ENCODE measurements around the gene TMEM163. TPM values are rescaled to one million over a fixed set of nuclear protein-coding genes. Genes with fewer than 3 reads are reported as not detected.

The TMEM163 gene
- total and polyA plus RNA-seq, 8 donors, result 0.58 to 16.7 (median 3.2) TPM; not detected in 1

- WGBS, 5 donors, result 57 to 86% (median 70%) methylated on average over 2 of the region's 2 CpGs
- H3K27me3 ChIP-seq, result no peaks in the 10 kb centered on the region
- no peaks in the 10 kb centered on the region for H3K36me3 ChIP-seq
- no peak overlapping the region for H3K4me3 ChIP-seq
- intact Hi-C loops (cut with DNase I; ENCODE audit: low total_unique reads), result loop anchor here (10.0 kb wide), 1 partner anchor 146 kb away; no protein-coding TSS in a partner anchor
- H3K4me1 ChIP-seq, result no peaks in the 10 kb centered on the region
- TF ChIP-seq CTCF (IDR thresholded peaks at IDR 0.05), result no peak
- TF ChIP-seq POLR2AphosphoS5 (IDR thresholded peaks at IDR 0.05), result no peak
- no peak for TF ChIP-seq POLR2A (IDR thresholded peaks at IDR 0.05)
- TF ChIP-seq EP300 (IDR thresholded peaks at IDR 0.05), result no peak
- DNase-seq, result no peak
- H3K9me3 ChIP-seq, result peaks cover 0 to 26% (median 21%) of the 10 kb centered on the region in 4 donors
- H3K27ac ChIP-seq, result no peak overlapping the region
Measured at GRCh38 chr2:134588556-134588955, 130.2 kb downstream of the TMEM163 start.

- 81 to 92% (median 84%) methylated on average over 8 of the region's 8 CpGs for WGBS, 5 donors
- TF ChIP-seq EP300 (IDR thresholded peaks at IDR 0.05) (no peak), POLR2AphosphoS5 (IDR thresholded peaks at IDR 0.05) (no peak), CTCF (IDR thresholded peaks at IDR 0.05) (no peak), POLR2A (IDR thresholded peaks at IDR 0.05) (no peak)
- intact Hi-C loops (cut with DNase I; ENCODE audit: low total_unique reads), result loop anchor here (10.0 kb wide), 1 partner anchor 148 kb away; no protein-coding TSS in a partner anchor
- Histone ChIP-seq H3K4me3 (no peak overlapping the region), H3K4me1 (no peaks in the 10 kb centered on the region), H3K27me3 (no peaks in the 10 kb centered on the region), H3K9me3 (peaks cover 0 to 24% (median 19%) of the 10 kb centered on the region in 4 donors), H3K27ac (no peak overlapping the region), H3K36me3 (no peaks in the 10 kb centered on the region)
- DNase-seq, result no peak
Measured at GRCh38 chr2:134586326-134586965, 132.4 kb downstream of the TMEM163 start.

- H3K9me3 ChIP-seq, result peaks cover 0 to 5% (median under 1%) of the 10 kb centered on the region in 4 donors
- intact Hi-C loops (cut with DNase I; ENCODE audit: low total_unique reads), result loop anchor here (10.0 kb wide), 1 partner anchor 151 kb away; no protein-coding TSS in a partner anchor
- no peak overlapping the region for H3K4me3 ChIP-seq
- TF ChIP-seq POLR2AphosphoS5 (IDR thresholded peaks at IDR 0.05), result no peak
- TF ChIP-seq POLR2A (IDR thresholded peaks at IDR 0.05), result no peak
- no peak for TF ChIP-seq CTCF (IDR thresholded peaks at IDR 0.05)
- no peak for TF ChIP-seq EP300 (IDR thresholded peaks at IDR 0.05)
- H3K27ac ChIP-seq, result no peak overlapping the region
- DNase-seq, result no peak
- H3K4me1 ChIP-seq, result no peaks in the 10 kb centered on the region
- no peaks in the 10 kb centered on the region for H3K36me3 ChIP-seq
- WGBS, 5 donors, result 43 to 71% (median 68%) methylated on average over 2 of the region's 2 CpGs
- H3K27me3 ChIP-seq, result no peaks in the 10 kb centered on the region
Measured at GRCh38 chr2:134583997-134584520, 134.7 kb downstream of the TMEM163 start.

GRCh38 chr2:134583462-134583861 is 135.3 kb downstream of the TMEM163 start:
- Histone ChIP-seq H3K36me3 (no peaks in the 10 kb centered on the region), H3K9me3 (peaks cover 0 to 2% (median 0%) of the 10 kb centered on the region in 4 donors), H3K4me3 (no peak overlapping the region), H3K27ac (no peak overlapping the region), H3K27me3 (no peaks in the 10 kb centered on the region), H3K4me1 (no peaks in the 10 kb centered on the region)
- TF ChIP-seq POLR2A (IDR thresholded peaks at IDR 0.05) (no peak), CTCF (IDR thresholded peaks at IDR 0.05) (no peak), EP300 (IDR thresholded peaks at IDR 0.05) (no peak), POLR2AphosphoS5 (IDR thresholded peaks at IDR 0.05) (no peak)
- 76 to 94% (median 87%) methylated on average over 6 of the region's 6 CpGs for WGBS, 5 donors
- intact Hi-C loops (cut with DNase I; ENCODE audit: low total_unique reads), result loop anchor here (10.0 kb wide), 1 partner anchor 151 kb away; no protein-coding TSS in a partner anchor
- no peak for DNase-seq

Data from stomach (tissue), 9 donors.